ENCODE data around the gene MISP3.

DNA sequence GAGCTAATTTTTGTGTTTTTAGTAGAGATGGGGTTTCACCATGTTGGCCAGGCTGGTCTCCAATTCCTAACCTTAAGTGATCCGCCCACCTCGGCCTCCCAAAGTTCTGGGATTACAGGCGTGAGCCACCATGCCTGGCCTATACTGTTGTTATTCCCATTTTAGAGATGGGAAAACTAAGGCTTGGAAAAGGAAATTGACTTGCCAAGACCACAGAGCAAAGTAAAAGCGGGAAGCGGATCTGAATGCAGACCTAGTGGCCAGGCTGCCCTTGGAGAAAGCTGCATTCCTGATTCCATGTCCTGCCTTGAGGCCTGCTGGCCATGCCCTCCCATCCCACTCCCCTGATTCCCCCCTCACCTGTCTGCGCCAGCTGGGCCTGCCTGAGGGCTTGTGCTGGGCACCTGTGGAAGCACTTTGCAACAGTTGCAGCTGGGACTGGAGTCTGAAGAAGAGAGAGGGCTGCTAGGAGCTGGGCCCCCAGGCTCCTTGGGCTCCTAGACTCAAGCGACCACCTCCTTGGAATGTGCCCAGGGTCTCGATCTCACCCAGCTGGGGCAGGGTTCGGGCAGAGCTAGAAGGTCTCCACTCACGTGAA lies 16.4 kb upstream of the MISP3 start:
- TF ChIP-seq POLR2A (IDR thresholded peaks at IDR 0.05; ENCODE audit: low read length), result no peak
- TF ChIP-seq, protein P1, sequence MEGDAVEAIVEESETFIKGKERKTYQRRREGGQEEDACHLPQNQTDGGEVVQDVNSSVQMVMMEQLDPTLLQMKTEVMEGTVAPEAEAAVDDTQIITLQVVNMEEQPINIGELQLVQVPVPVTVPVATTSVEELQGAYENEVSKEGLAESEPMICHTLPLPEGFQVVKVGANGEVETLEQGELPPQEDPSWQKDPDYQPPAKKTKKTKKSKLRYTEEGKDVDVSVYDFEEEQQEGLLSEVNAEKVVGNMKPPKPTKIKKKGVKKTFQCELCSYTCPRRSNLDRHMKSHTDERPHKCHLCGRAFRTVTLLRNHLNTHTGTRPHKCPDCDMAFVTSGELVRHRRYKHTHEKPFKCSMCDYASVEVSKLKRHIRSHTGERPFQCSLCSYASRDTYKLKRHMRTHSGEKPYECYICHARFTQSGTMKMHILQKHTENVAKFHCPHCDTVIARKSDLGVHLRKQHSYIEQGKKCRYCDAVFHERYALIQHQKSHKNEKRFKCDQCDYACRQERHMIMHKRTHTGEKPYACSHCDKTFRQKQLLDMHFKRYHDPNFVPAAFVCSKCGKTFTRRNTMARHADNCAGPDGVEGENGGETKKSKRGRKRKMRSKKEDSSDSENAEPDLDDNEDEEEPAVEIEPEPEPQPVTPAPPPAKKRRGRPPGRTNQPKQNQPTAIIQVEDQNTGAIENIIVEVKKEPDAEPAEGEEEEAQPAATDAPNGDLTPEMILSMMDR (IDR thresholded peaks at IDR 0.05), result no peak
